Measurements from ENCODE around the gene TMCC1. TPM values are rescaled to one million over a fixed set of nuclear protein-coding genes. Genes with fewer than 3 reads are reported as not detected.
A peak's percentile ranks its signal among the peaks of the same experiment; 100 is the strongest.
"Not testable (repeated sequence)": the region's sequence is repeated elsewhere in the genome, so short reads cannot be mapped to it uniquely, and the experiment has no call there.

TMCC1 gene
- total RNA-seq, 2 donors from 2014 or later = 27.1 to 29.3 TPM

DNA sequence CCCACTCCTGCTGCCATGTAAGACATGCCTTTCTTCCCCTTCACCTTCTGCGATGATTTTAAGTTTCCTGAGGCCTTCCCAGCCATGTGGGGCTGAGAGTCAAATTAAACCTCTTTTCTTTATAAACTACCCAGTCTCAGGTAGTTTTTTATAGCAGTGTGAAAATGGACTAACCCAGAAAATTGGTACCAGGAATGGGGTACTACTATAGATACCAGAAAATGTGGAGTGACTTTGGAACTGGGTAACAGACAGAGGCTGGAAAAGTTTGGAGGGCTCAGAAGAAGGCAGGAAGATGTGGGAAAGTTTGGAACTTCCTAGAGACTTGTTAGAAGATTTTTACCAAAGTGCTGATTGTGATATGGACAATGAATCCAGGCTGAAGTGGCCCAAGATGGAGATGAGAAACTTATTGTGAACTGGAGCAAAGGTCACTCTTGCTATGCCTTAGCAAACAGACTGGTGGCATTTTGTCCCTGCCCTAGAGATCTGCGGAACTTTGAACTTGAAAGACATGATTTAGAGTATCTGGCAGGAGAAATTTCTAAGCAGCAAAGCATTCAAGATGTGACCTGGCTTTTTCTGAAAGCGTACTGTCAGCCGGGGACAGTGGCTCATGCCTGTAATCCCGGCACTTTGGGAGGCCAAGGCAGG, 52.7 kb downstream of the TMCC1 start:
- Mint-ChIP-seq H3K36me3 (ENCODE audit: low read depth) (peaks cover 8% of the 10 kb centered on the region), H3K4me3 (no peak overlapping the region), H3K27ac (no peak overlapping the region), H3K4me1 (peaks cover 23% of the 10 kb centered on the region), H3K27me3 (no peaks in the 10 kb centered on the region)
- ATAC-seq (no peak), DNase-seq (no peak)
- no peaks in the 10 kb centered on the region for H3K9me3 ChIP-seq (ENCODE audit: control insufficient read depth, low read length, poor library complexity, severe bottlenecking)

GRCh38 chr3:129838086-129838485, 55.4 kb downstream of the TMCC1 start:
- DNase-seq (no peak), ATAC-seq (no peak)
- H3K36me3 Mint-ChIP-seq (ENCODE audit: low read depth) = peaks cover 8% of the 10 kb centered on the region
- peak overlapping the region; percentile 86 for H3K27ac Mint-ChIP-seq
- H3K27me3 Mint-ChIP-seq = no peaks in the 10 kb centered on the region
- no peak overlapping the region for H3K4me3 Mint-ChIP-seq
- peaks cover 33% of the 10 kb centered on the region for H3K4me1 Mint-ChIP-seq
- no peaks in the 10 kb centered on the region for H3K9me3 ChIP-seq (ENCODE audit: control insufficient read depth, low read length, poor library complexity, severe bottlenecking)

GRCh38 chr3:129837065-129837642, 56.4 kb downstream of the TMCC1 start:
- H3K36me3 Mint-ChIP-seq (ENCODE audit: low read depth) = peaks cover 8% of the 10 kb centered on the region
- no peak overlapping the region for H3K4me3 Mint-ChIP-seq
- no peak for ATAC-seq
- DNase-seq = no peak
- H3K27ac Mint-ChIP-seq = peak overlapping the region; percentile 86
- H3K9me3 ChIP-seq (ENCODE audit: control insufficient read depth, low read length, poor library complexity, severe bottlenecking) = no peaks in the 10 kb centered on the region
- H3K27me3 Mint-ChIP-seq = no peaks in the 10 kb centered on the region
- peaks cover 34% of the 10 kb centered on the region for H3K4me1 Mint-ChIP-seq

DNA sequence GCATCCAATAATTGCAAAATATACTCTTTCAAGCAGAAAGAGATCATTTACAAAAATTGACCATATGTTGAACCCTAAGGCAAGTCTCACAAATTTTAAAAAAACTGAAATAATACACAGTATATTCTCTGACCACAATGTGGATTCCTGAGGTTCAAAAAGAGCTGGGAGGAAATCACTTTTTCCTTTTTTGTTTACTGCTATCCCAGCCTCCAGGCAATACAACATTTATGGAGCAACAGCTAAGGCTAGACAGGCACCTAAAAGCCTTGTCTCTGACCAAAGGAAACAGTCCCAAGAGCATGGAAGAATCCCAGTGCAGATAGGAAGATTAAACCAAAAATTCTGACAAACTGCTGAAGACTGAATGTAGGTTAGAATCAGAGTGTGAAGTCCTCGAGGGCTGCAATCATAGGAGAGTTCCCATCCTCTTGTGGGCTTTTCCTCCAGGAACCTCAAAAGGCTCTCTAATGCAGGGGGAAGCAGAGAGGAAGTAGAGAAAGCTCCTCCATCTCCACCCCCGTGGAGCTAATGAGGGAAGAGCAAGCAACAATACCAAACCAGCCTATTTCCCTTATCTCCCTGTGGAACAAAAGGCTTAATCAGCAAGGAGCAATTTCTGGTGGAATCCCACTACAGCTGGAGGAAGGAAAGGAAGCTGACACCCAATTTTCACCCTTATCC, 57.0 kb downstream of the TMCC1 start:
- H3K9me3 ChIP-seq (ENCODE audit: control insufficient read depth, low read length, poor library complexity, severe bottlenecking) = no peaks in the 10 kb centered on the region
- Mint-ChIP-seq H3K27ac (no peak overlapping the region), H3K4me1 (peaks cover 36% of the 10 kb centered on the region), H3K27me3 (no peaks in the 10 kb centered on the region), H3K36me3 (ENCODE audit: low read depth) (peaks cover 8% of the 10 kb centered on the region), H3K4me3 (no peak overlapping the region)
- DNase-seq (no peak), ATAC-seq (no peak)

- no peak overlapping the region for H3K27ac Mint-ChIP-seq
- H3K9me3 ChIP-seq (ENCODE audit: control insufficient read depth, low read length, poor library complexity, severe bottlenecking) = no peaks in the 10 kb centered on the region
- H3K4me3 Mint-ChIP-seq = no peak overlapping the region
- peaks cover 32% of the 10 kb centered on the region for H3K4me1 Mint-ChIP-seq
- ATAC-seq (no peak), DNase-seq (no peak)
- peaks cover 3% of the 10 kb centered on the region for H3K36me3 Mint-ChIP-seq (ENCODE audit: low read depth)
- no peaks in the 10 kb centered on the region for H3K27me3 Mint-ChIP-seq
Measured at GRCh38 chr3:129835198-129835597, 58.3 kb downstream of the TMCC1 start.

GRCh38 chr3:129834580-129834979, 58.9 kb downstream of the TMCC1 start:
- no peak overlapping the region for H3K4me3 Mint-ChIP-seq
- H3K36me3 Mint-ChIP-seq (ENCODE audit: low read depth) = peaks cover 2% of the 10 kb centered on the region
- H3K27me3 Mint-ChIP-seq = no peaks in the 10 kb centered on the region
- no peak for DNase-seq
- peak overlapping the region; percentile 63 for H3K27ac Mint-ChIP-seq
- H3K4me1 Mint-ChIP-seq = peaks cover 31% of the 10 kb centered on the region
- ATAC-seq = no peak
- H3K9me3 ChIP-seq (ENCODE audit: control insufficient read depth, low read length, poor library complexity, severe bottlenecking) = no peaks in the 10 kb centered on the region

DNA sequence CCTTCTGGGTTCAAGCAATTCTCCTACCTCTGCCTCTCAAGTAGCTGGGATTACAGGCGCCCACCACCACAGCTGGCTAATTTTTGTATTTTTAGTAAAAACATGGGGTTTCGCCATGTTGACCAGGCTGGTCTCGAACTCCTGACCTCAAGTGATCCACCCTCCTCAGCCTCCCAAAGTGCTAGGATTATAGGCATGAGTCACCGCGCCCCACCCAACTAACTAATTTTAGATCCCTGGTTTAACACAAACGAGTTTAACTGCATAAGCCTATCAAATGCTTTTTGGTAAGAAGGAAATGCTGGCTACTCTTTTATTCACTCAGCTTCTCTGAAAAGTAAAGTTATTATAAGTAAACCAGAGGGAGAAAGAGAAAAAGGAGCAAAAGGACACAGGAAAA, 61.6 kb downstream of the TMCC1 start:
- not testable (repeated sequence) for ATAC-seq; H3K4me3 Mint-ChIP-seq; H3K27me3 Mint-ChIP-seq; DNase-seq; H3K27ac Mint-ChIP-seq; H3K36me3 Mint-ChIP-seq (ENCODE audit: low read depth); H3K9me3 ChIP-seq (ENCODE audit: control insufficient read depth, low read length, poor library complexity, severe bottlenecking)
- H3K4me1 Mint-ChIP-seq = peaks cover 35% of the 10 kb centered on the region

- peaks cover 35% of the 10 kb centered on the region for H3K4me1 Mint-ChIP-seq
- H3K4me3 Mint-ChIP-seq = no peak overlapping the region
- no peak for DNase-seq
- ATAC-seq = no peak
- no peaks in the 10 kb centered on the region for H3K27me3 Mint-ChIP-seq
- H3K36me3 Mint-ChIP-seq (ENCODE audit: low read depth) = no peaks in the 10 kb centered on the region
- H3K9me3 ChIP-seq (ENCODE audit: control insufficient read depth, low read length, poor library complexity, severe bottlenecking) = no peaks in the 10 kb centered on the region
- H3K27ac Mint-ChIP-seq = no peak overlapping the region
Measured at GRCh38 chr3:129831503-129831902, 62.0 kb downstream of the TMCC1 start.

GRCh38 chr3:129829640-129830039, 63.9 kb downstream of the TMCC1 start:
- H3K27ac Mint-ChIP-seq = peak overlapping the region; percentile 85
- H3K4me1 Mint-ChIP-seq = peaks cover 27% of the 10 kb centered on the region
- ATAC-seq (peak; percentile 52), DNase-seq (no peak)
- H3K4me3 Mint-ChIP-seq = no peak overlapping the region
- H3K9me3 ChIP-seq (ENCODE audit: control insufficient read depth, low read length, poor library complexity, severe bottlenecking) = no peaks in the 10 kb centered on the region
- H3K27me3 Mint-ChIP-seq = no peaks in the 10 kb centered on the region
- H3K36me3 Mint-ChIP-seq (ENCODE audit: low read depth) = no peaks in the 10 kb centered on the region

DNA sequence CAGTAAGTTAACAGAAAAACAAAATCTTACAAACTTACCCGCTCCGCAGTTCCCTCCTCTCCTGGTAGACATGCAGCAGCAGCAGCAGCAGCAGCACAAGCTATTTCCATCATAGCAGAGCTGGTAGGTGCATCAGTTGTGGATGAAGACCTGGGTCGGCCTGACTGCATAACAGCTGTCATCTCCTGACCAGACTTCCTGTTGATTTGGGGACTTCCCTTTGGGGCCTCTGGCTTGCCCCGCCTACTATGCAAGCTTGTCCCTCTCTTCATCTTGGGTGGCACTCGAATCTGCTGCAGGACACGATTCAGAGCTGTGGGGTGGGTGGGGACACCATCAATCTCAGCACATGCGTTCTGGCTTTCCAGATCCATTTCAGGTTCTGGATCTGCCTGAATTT, 65.7 kb downstream of the TMCC1 start:
- no peaks in the 10 kb centered on the region for H3K9me3 ChIP-seq (ENCODE audit: control insufficient read depth, low read length, poor library complexity, severe bottlenecking)
- Mint-ChIP-seq H3K27me3 (no peaks in the 10 kb centered on the region), H3K27ac (peak overlapping the region; percentile 85), H3K4me1 (peaks cover 22% of the 10 kb centered on the region), H3K4me3 (peak overlapping the region; percentile 41), H3K36me3 (ENCODE audit: low read depth) (no peaks in the 10 kb centered on the region)
- DNase-seq = peak in 2 of 3 donors; percentile 6 to 9
- ATAC-seq = peak; percentile 95

DNA sequence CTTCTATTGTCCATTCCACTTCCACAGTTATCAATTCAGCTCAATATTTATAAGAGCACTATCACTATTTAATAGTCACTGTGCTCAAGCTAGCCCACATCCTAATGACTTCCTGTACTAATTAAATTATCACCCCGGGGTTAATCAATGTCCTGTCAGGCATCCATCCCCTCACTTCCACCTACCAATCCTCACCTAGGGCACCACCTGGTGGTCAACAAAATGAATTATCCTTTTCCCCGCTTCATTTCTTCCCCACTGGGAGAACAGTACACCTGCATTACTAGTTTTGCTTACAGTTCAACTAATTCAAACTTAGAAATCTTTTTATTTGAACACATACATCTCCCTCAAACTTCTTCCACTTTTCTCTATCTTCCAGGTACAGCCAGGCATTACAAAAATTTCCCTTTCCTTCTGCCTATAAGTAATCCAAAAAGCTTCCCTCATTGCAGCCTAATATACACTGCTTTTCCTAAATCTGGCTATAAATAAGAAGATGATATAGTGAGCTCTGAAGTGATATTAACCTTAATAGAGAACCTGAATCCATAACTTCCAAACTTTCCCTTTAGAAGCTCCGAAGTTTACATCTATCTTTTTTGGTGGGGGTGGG, 68.5 kb downstream of the TMCC1 start:
- Mint-ChIP-seq H3K27me3 (no peaks in the 10 kb centered on the region), H3K27ac (peak overlapping the region; percentile 19), H3K36me3 (ENCODE audit: low read depth) (no peaks in the 10 kb centered on the region), H3K4me3 (peak overlapping the region; percentile 41), H3K4me1 (peaks cover 19% of the 10 kb centered on the region)
- ATAC-seq = peak; percentile 55
- no peaks in the 10 kb centered on the region for H3K9me3 ChIP-seq (ENCODE audit: control insufficient read depth, low read length, poor library complexity, severe bottlenecking)
- DNase-seq = peak in 1 of 3 donors; percentile 18

DNA sequence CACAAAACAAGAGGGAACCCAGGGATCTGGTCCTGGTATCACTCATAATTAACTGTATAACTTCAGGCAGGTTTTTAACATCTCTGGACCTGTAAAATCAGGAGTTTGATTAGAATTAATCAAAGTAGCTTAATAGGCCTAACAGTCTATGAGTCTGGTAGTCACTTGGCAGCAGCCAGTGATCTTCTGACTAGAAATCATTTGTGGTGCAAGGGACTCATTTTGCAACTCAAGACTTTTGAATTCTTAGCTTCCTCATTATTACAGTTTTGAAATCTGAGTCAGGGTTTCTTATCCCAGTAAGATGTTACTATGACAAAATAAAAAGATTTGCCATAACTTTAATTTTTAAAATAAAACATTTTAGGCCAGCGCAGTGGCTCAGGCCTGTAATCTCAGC, 70.8 kb downstream of the TMCC1 start:
- no peak for DNase-seq

GRCh38 chr3:129822241-129822640, 71.3 kb downstream of the TMCC1 start:
- ATAC-seq (no peak), DNase-seq (no peak)
- Mint-ChIP-seq H3K27ac (no peak overlapping the region), H3K27me3 (no peaks in the 10 kb centered on the region), H3K36me3 (ENCODE audit: low read depth) (no peaks in the 10 kb centered on the region), H3K4me1 (peaks cover 9% of the 10 kb centered on the region), H3K4me3 (no peak overlapping the region)
- no peaks in the 10 kb centered on the region for H3K9me3 ChIP-seq (ENCODE audit: control insufficient read depth, low read length, poor library complexity, severe bottlenecking)

More for the DNA sequence above, 70.8 kb downstream of the TMCC1 start:
- no peaks in the 10 kb centered on the region for H3K9me3 ChIP-seq (ENCODE audit: control insufficient read depth, low read length, poor library complexity, severe bottlenecking)
- H3K4me3 Mint-ChIP-seq = no peak overlapping the region
- no peaks in the 10 kb centered on the region for H3K36me3 Mint-ChIP-seq (ENCODE audit: low read depth)
- no peaks in the 10 kb centered on the region for H3K27me3 Mint-ChIP-seq
- H3K4me1 Mint-ChIP-seq = peaks cover 11% of the 10 kb centered on the region
- H3K27ac Mint-ChIP-seq = no peak overlapping the region
- ATAC-seq = no peak

Data from T-helper 17 cell (primary cell).